OCI-LY7 (cell line): ENCODE measurements around the gene GNAQ. TPM values are rescaled to one million over a fixed set of nuclear protein-coding genes. Genes with fewer than 3 reads are reported as not detected.
"Not testable (repeated sequence)": the region's sequence is repeated elsewhere in the genome, so short reads cannot be mapped to it uniquely, and the experiment has no call there.

Source experiments
- BruUV-seq: library from RNA; stranded (reverse); fragments of 400-500 nt; replicated peaks from 2 replicates; lab custom pipeline; 2021; lab: Mats Ljungman, UMichigan
- CTCF ChIA-PET: fragments of 300-600 bp; sonication (Branson Sonifier 250); formaldehyde crosslinking; loops from one replicate; lab custom pipeline; 2022; ENCODE audit warnings: antibody characterized with exemption; ENCODE audit not compliant: unreplicated experiment; lab: Charles Lee
- POLR2A ChIA-PET: fragments of 300-600 bp; sonication (Branson Sonifier 250); formaldehyde crosslinking; loops from one replicate; lab custom pipeline; 2022; ENCODE audit warnings: antibody characterized with exemption; lab: Charles Lee
- DNase-seq: peaks from one replicate; pipeline ENCODE4 v3.0.0-alpha.2; 2015; ENCODE audit warnings: low spot score
- H2AFZ ChIP-seq: fragments of 200-600 bp; sonication (generic), shearing (Covaris generic); 2 replicates; pipeline ENCODE4 v1.6.1; 2014; ENCODE audit warnings: mild to moderate bottlenecking, antibody characterized with exemption, low read length, moderate library complexity
- H3K27ac ChIP-seq: fragments of 200-600 bp; sonication (generic); 2 replicates; pipeline ENCODE4 v1.5.1; 2014; ENCODE audit warnings: mixed run types, low read depth, mild to moderate bottlenecking, moderate library complexity, low read length, inconsistent platforms; ENCODE audit not compliant: poor library complexity, severe bottlenecking
- H3K36me3 ChIP-seq: fragments of 200-600 bp; sonication (generic); 2 replicates; pipeline ENCODE4 v1.6.1; 2014; ENCODE audit warnings: mild to moderate bottlenecking, antibody characterized with exemption, low read length, moderate library complexity, mixed read lengths; ENCODE audit not compliant: insufficient read depth
- H3K4me1 ChIP-seq: fragments of 200-600 bp; sonication (generic); 2 replicates; pipeline ENCODE4 v1.5.1; 2014; ENCODE audit warnings: mild to moderate bottlenecking, low read length; ENCODE audit not compliant: insufficient read depth, poor library complexity, severe bottlenecking
- H3K4me2 ChIP-seq: fragments of 200-600 bp; sonication (generic); 2 replicates; pipeline ENCODE4 v1.6.1; 2014; ENCODE audit warnings: mild to moderate bottlenecking, low read length
- H3K4me3 ChIP-seq: fragments of 200-600 bp; sonication (generic); 2 replicates; pipeline ENCODE4 v1.5.1; 2014; ENCODE audit warnings: mild to moderate bottlenecking, low read depth, low read length; ENCODE audit not compliant: poor library complexity, severe bottlenecking
- H3K79me2 ChIP-seq: fragments of 200-600 bp; sonication (generic); 2 replicates; pipeline ENCODE4 v1.6.1; 2016; ENCODE audit warnings: low read depth, mild to moderate bottlenecking, low read length, moderate library complexity, mixed read lengths; ENCODE audit not compliant: insufficient read depth
- H3K9me2 ChIP-seq: fragments of 200-600 bp; sonication (generic); 2 replicates; pipeline ENCODE4 v1.6.1; 2016; ENCODE audit warnings: mild to moderate bottlenecking, low read length, mixed read lengths; ENCODE audit not compliant: insufficient read depth
- H3K9me3 ChIP-seq: fragments of 200-600 bp; sonication (generic); 2 replicates; pipeline ENCODE4 v1.6.1; 2014; ENCODE audit warnings: mild to moderate bottlenecking, mixed run types, low read length, mixed read lengths
- H4K20me1 ChIP-seq: fragments of 200-600 bp; sonication (generic); 2 replicates; pipeline ENCODE4 v1.6.1; 2014; ENCODE audit warnings: mild to moderate bottlenecking, antibody characterized with exemption, low read length, moderate library complexity, mixed read lengths; ENCODE audit not compliant: insufficient read depth
- CTCF ChIP-seq: fragments of 200-600 bp; sonication (generic); conservative IDR thresholded peaks from 2 replicates; pipeline ENCODE4 v1.5.1; 2014; ENCODE audit warnings: mild to moderate bottlenecking, antibody characterized with exemption, low read length, moderate library complexity, mixed read lengths
- EZH2phosphoT487 ChIP-seq: fragments of 200-600 bp; sonication (generic); IDR thresholded peaks from 2 replicates; pipeline ENCODE4 v1.6.1; 2018; ENCODE audit warnings: low read depth, borderline replicate concordance, mild to moderate bottlenecking, mixed run types, antibody characterized with exemption, low read length, moderate library complexity, mixed read lengths
- intact Hi-C: fragments of 100-400 bp; cut with micrococcal nuclease; formaldehyde crosslinking; loops from one replicate; pipeline ENCODE4 v1.10.0; 2022; ENCODE audit not compliant: unreplicated experiment
- total RNA-seq, 2 experiments: library from RNA; depleted of rRNA in 1 of 2; stranded (reverse); fragments of >200 nt in 1 of 2; shearing (Covaris generic) in 1 of 2; gene quantifications; 2 replicates each; pipeline ENCODE4 v1.2.3, GENCODE V29; 2014 to 2022

Gene GNAQ
- total RNA-seq, 2 experiments from 2014 or later, result not detected

- POLR2A ChIA-PET, result interaction anchor here (1.4 kb wide), 1 partner anchor 8 kb away, joined by 3 read pairs; no protein-coding TSS in a partner anchor
- CTCF ChIA-PET, result no interaction called here
- no peaks in the 10 kb centered on the region; the same call in 1 of the 2 replicates for H3K79me2 ChIP-seq
- no peak for TF ChIP-seq CTCF
- no peak for TF ChIP-seq EZH2phosphoT487
- no peak overlapping the region for H2AFZ ChIP-seq
- H3K4me2 ChIP-seq, result no peak overlapping the region
- H3K36me3 ChIP-seq, result no peaks in the 10 kb centered on the region
- H3K9me3 ChIP-seq, result no peaks in the 10 kb centered on the region
- H3K27ac ChIP-seq, result no peak overlapping the region
- intact Hi-C loops, result no loop called here
- no TSS peak for BruUV-seq
- no peaks in the 10 kb centered on the region for H3K4me1 ChIP-seq
- no peak overlapping the region for H3K4me3 ChIP-seq
- no peak for DNase-seq
- no peaks in the 10 kb centered on the region for H3K9me2 ChIP-seq
- no peaks in the 10 kb centered on the region for H4K20me1 ChIP-seq
Observed at GRCh38 chr9:77883846-77884771, 147.5 kb downstream of the GNAQ start.

- TF ChIP-seq CTCF (no peak), EZH2phosphoT487 (no peak)
- Histone ChIP-seq H3K4me2 (no peak overlapping the region), H3K27ac (no peak overlapping the region), H3K36me3 (no peaks in the 10 kb centered on the region), H3K79me2 (no peaks in the 10 kb centered on the region; the same call in 1 of the 2 replicates), H3K4me1 (no peaks in the 10 kb centered on the region), H3K4me3 (no peak overlapping the region), H3K9me2 (no peaks in the 10 kb centered on the region), H4K20me1 (no peaks in the 10 kb centered on the region), H2AFZ (no peak overlapping the region), H3K9me3 (no peaks in the 10 kb centered on the region)
- ChIA-PET CTCF (no interaction called here), POLR2A (interaction anchor here (1.4 kb wide), 1 partner anchor 9 kb away, joined by 3 read pairs; no protein-coding TSS in a partner anchor)
- intact Hi-C loops, result no loop called here
- DNase-seq, result no peak
- no TSS peak for BruUV-seq
Observed at GRCh38 chr9:77883133-77883532, 148.5 kb downstream of the GNAQ start.

GRCh38 chr9:77882294-77882693, 149.3 kb downstream of the GNAQ start:
- Histone ChIP-seq H2AFZ (no peak overlapping the region), H3K9me2 (no peaks in the 10 kb centered on the region), H3K27ac (no peak overlapping the region), H3K4me2 (no peak overlapping the region), H3K79me2 (no peaks in the 10 kb centered on the region; the same call in 1 of the 2 replicates), H3K36me3 (no peaks in the 10 kb centered on the region), H3K4me1 (no peaks in the 10 kb centered on the region), H3K9me3 (no peaks in the 10 kb centered on the region), H4K20me1 (no peaks in the 10 kb centered on the region), H3K4me3 (no peak overlapping the region)
- no TSS peak for BruUV-seq
- ChIA-PET CTCF (no interaction called here), POLR2A (no interaction called here)
- intact Hi-C loops, result no loop called here
- no peak for DNase-seq
- TF ChIP-seq CTCF, result no peak
- no peak for TF ChIP-seq EZH2phosphoT487

GRCh38 chr9:77881634-77882033, 150.0 kb downstream of the GNAQ start:
- H3K4me1 ChIP-seq, H3K4me3 ChIP-seq, H3K36me3 ChIP-seq, H4K20me1 ChIP-seq, H3K9me2 ChIP-seq, DNase-seq, H3K9me3 ChIP-seq, H2AFZ ChIP-seq, H3K79me2 ChIP-seq, CTCF ChIA-PET, intact Hi-C loops, BruUV-seq, H3K27ac ChIP-seq, H3K4me2 ChIP-seq: not testable (repeated sequence)
- POLR2A ChIA-PET, result interaction anchor here (0.8 kb wide), 1 partner anchor 37 kb away, joined by 3 read pairs; no protein-coding TSS in a partner anchor
